HG02970 (cell line): ENCODE results near the gene SNTG2.

Experiments
- ATAC-seq: cut with Tn5 transposase; IDR thresholded peaks from one replicate; pipeline ENCODE4 v1.9.1; 2021; ENCODE audit warnings: mild to moderate bottlenecking, moderate library complexity, moderate number of reproducible peaks; ENCODE audit not compliant: unreplicated experiment, low FRiP score

SNTG2 gene

DNA sequence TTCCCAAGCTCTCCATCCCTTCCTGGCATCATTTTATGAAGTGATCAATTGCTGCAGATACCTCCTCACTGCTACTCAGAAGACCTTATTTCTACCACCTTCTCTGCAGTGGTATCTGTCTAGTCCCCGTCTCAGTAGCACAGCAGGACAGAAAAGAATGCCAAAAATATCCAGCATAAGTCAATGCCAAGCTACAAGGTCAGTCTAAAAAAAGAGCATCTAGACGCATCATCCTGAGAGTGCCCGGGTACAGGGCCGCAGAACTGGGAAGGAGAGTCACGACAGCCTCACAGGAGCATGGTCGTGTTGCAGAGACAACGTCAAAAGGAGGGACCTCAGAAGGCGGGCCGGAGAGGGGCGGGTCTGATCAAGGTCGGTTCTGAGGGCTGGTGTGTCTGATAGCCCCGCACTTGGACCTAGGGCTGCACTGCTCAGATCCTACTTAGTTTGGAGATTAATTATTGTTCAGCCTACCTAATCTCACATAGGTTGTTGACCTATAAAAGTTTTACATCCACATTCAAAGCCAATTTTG, 24.3 kb upstream of the SNTG2 start:
- no peak for ATAC-seq

DNA sequence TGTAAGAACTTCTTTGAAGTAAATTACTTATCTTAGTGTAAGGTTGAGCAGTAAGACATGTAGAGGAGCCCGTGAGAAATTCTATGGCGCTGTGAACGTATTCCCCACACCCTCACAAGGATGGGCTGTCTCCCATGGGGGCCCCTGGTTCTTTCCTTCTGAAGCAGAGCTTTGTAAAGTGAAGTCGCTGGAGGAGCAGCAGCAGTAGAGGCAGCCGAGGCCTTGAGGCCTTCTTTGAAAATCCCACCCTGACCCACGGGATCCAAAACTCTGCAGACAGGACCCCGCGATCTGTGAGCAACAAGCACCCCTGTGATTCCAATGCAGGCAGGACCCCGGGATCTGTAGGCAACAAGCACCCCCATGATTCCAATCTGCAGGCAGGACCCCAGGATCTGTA, 23.8 kb upstream of the SNTG2 start:
- no peak for ATAC-seq

DNA sequence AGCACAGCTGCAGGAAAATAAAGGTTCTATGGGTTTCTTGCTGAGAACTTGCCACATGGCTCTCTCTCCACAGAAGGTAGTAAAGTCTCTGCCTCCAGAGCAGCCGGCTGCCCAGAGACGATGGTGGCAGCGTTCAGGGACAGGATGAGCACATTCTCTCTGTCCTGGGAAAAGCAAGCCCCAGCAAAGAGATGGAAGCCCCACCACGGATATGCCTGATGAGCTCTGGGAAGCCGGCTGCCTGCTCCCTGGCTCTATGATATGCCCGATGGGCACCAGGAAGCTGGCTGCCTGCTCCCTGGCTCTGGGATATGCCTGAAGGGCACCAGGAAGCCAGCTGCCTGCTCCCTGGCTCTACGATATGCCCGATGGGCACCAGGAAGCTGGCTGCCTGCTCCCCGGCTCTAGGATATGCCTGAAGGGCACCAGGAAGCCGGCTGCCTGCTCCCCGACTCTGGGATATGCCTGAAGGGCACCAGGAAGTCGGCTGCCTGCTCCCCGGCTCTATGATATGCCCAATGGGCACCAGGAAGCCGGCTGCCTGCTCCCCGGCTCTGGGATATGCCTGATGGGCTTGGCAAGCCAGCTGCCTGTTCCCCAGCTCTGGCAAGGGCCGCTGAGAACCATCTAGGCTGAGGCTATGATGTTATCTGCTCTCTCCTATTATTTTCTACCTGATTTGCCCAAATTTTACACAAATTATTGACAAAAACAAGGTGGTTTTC, 21.5 kb upstream of the SNTG2 start:
- no peak for ATAC-seq

DNA sequence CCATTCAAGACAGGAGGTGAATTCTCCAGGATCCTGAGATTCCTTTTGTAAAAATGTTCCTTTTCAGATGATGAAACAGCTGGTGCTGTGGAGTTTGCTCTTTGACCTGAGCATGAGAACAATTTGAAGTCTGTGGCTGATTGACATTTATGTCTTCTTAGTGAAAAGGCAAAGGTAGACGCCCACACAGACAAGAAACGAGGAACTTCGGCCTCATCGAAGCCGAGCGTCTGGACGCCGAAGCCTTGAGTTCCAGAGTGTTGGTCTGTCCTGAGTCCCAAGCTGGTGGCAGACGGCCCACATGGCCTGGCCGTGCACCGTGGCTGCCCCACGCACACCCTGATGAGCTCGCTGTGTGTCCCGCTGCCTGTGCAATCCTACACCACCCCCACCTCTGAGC, 20.7 kb upstream of the SNTG2 start:
- no peak for ATAC-seq

DNA sequence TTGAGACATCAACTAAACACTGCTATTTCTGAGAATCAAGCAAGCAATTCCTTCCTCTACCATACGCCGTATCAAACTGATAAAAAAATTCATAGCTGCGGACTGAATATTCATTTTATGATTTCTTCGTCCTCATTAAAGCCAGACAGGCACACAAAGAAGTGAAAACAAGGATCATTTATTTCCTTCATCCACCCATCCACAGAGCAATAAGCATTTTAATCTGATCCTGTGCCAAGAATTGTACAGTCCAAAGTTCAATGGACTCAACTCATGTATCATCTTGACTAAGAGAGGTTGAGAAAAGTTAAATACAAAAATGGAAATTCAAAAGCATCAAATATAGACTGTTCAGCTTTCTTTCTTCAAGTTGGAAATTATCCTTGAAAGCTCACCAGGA, 19.7 kb upstream of the SNTG2 start:
- ATAC-seq, result no peak

DNA sequence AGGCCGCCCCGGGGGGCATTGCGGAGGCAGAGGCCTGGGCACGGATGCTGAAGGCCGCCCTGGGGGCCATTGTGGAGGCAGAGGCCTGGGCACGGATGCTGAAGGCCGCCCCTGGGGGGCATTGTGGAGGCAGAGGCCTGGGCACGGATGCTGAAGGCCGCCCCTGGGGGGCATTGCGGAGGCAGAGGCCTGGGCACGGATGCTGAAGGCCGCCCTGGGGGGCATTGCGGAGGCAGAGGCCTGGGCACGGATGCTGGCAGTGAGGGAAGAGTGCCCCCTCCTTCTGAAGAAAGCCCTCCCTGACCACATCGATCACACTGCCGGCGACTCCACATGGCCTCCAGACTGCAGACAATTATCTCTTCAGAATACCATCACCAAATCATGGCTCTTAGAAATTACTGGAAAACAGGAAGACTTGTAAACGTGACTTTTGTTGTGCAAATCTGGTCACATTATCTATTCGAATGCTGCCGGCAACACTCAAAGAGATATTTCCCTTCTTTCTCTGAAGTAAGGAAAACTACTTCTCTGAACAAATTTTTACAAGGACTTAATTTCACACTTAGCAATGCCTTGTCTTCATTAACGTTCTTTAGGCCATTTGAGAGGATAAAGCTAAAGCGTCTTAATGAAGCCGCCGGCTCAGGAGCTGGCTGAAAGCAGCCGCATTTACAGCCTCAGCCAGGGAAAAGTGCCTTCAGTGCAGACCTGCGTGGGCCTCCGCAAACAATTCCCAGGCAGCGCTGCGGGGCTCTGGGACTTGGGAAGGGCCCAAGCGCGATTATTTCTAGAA, 18.1 kb upstream of the SNTG2 start:
- no peak for ATAC-seq

DNA sequence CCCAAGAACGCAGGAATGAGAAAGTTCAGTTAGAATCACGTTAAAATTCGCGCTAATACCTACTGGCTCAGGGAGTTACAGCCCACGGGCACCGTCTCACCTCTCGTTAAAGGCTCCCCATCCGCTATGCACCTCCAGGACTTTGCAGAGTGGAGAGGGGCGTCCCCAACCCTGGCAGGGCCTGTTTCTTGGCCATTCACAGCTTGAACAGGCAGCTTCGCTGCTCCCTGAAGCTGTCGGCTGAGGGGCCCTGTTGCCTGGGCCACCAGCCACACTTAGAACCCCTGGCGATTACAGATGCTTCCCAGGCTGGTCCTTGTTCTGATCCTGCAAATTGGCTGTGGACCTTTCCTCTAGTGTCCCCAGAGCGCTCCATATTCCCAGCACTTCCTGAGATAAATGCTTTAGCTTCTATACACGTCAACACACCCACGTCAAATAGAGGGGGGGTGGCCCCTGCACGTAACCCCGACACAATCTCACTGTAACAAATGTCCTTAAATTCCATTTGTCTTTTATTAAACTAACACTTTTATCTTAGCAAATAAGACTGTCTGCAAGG, 16.8 kb upstream of the SNTG2 start:
- ATAC-seq, result no peak

DNA sequence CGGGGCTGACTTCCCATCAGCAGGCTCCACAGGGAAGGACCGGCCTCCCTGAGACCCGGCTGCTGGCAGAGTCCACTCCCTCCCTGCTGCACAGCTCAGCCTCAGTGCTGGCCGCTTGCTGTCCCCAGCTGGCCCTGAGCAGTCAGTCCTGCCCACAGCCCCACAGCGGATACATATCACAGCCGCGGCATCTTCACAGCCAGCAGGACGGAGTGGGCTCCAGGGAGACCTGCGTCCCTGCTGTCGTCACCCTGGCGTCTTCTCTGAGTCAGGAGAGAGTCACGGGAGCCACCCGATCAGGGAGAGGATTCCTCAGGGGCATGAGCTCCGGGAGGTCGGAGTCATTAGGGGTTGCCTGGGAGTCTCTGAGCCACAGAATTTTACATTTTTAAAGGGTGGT, 13.1 kb upstream of the SNTG2 start:
- ATAC-seq, result no peak

DNA sequence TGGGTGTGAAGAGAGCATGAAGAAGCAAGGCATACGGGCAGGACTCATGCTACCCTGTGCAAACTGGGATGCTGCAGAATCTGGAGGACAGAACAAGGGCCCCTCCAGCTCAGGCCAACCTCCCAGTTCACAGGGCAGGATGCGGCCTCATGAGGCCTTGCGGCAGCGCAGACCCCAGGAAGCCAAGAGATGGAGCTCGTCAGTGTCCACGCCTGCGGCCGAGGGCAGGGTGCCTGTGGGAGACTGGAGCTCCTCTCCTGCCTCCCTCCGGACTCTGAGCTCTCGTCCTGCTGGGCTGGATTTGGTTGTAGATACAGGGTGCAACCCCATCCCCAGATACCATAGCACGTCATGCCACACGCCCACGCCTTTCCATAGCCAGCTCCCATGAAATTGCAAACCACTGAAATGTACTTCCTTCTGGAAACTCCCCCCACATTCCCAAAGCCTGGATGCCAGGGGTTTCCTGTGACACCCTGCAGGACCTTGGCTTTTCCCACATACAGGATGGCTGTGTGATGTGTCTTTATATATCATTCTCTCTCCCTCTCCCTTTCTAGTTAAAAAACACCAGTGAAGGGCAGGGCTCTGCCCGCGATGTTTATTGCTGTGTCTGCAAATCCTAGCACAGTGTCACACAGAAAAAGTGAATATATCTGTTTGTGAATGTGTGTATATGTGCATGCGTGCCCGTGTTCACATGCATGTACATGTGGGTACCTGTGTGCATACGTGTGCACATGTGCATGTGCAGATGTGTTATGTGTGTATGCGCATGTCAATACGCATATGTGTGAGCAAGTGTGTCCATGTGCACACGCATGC, 12.3 kb upstream of the SNTG2 start:
- no peak for ATAC-seq

DNA sequence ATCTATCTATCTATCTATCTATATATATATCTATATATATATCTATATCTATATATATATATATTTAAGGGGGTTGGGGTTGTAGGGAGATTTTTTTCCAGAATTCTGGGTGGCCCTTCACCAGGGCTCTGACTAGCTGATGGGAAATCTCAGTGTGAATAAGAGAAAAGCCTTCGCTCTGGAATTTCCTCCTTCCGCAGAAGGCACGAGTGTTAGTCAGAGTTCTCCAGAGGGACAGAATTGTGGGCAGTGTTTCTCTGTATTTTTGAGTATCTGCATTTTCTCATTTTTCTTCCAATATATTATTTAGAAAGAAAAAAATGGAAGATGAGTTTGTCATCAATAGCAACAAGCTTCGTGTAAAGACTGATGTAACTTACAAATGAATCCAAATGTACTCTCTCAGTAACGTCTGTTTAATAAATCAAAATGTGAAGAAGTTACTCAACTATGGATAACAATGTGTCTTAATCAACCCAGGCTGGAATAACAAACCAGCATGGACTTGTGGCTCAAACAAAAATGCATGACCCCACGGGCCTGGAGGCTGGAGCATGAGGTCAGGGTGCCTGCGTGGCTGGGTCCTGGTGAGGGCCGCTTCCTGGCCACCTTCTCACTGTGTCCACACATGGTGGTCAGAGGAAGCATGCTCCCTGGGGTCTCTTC, 10.6 kb upstream of the SNTG2 start:
- no peak for ATAC-seq

DNA sequence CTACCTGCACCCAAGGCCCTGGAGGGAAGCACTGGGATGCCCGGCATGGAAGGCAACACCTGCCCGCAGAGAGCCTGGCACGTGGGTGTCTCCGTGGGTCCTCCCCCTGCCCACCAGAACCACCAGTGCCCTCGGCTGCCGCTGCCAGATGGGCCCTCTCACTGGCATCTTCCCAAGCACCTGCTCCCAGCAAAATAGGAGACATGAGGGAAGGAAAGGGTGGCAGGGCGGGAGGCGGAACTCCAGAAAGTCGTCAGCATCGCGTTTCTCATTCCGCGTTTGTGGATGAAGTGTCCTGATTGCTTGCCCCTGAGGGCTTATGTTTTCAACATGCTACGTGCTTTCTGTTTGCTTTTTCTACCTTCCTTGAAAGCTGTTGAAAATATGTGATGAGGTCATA, 8.8 kb upstream of the SNTG2 start:
- no peak for ATAC-seq

DNA sequence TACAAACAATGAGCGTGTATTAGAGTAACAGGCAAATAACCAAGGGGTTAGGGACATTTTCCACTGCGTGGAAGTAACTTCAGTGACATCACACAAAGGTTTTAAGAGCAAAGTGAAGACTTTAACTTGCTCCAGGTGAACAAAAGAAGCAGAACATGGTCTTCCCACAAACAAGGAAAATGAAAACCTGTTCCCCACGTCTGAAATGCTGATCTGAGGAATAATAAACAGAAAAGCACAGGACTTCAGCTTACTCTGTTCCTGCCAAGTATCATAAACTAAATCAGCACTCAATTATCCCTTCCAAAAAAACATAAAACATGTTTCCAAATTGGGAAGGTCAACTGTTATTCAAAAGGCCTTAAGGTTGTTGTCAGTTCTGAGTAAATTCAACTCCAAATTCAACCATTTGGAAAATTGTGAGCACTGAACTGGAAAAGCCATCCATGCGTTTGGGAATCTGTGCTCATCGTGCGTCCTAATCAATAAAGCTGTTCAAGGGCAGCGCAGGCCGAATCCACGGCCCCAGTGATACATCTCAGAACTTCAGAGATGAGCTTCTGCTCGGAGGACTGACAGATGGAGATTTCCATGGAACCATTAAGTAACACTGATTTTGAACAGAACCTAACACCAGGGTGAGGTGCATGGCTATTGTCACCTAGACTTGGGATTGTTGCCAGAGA, 7.7 kb upstream of the SNTG2 start:
- ATAC-seq, result no peak

DNA sequence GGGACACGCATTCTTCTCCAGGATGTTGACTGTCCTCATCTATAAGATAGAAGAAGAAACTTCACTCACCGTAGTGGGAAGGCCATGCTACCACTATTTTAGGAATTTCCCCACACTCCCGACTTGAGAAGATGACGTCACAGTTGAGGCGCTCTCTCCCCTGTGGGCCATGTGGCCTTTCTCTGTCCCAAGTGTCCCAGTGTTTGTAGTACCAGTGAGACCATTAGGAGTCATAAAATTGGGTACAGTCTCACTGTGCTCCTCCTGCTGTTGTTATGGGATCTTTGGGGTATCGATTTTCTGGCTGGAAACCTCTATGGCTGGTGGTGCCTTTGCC, 7.2 kb upstream of the SNTG2 start:
- no peak for ATAC-seq

DNA sequence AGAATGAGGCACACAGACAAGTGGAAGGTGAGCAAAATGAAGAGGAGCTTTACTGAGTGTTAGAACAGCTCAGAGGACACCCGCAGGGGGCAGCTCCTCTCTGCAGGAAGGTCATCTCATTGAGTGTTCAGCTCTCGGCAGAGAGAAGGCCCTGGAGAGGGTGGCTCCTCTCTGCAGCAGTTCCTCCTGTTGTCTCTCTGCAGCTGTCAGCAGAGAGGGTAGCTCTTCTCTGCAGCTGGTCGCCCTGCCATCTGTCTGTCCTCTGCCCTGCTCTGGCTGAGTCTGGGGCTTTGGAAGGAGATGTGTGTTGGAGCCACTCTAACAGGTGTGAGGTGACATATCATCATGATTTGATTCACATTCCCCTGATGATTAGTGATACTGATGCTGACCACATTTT, 6.8 kb upstream of the SNTG2 start:
- no peak for ATAC-seq

DNA sequence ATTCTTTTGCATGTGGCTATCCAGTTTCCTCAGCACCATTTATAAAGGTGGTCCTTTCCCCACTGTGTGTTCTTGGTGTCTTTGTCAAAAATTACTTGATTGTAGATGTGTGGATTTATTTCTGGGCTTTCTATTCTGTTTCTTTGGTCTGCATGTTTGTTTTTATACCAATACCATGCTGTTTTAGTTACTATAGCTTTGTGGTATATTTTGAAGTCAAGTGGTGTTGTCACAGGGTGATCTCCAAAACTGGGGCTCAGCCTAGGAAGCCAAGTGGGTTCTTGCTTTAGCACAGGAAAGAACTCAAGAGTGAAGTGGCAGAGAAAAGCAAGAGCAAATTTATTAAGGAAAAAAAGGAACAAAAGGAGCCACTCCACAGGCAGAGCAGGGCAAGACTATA, 6.0 kb upstream of the SNTG2 start:
- ATAC-seq, result no peak

DNA sequence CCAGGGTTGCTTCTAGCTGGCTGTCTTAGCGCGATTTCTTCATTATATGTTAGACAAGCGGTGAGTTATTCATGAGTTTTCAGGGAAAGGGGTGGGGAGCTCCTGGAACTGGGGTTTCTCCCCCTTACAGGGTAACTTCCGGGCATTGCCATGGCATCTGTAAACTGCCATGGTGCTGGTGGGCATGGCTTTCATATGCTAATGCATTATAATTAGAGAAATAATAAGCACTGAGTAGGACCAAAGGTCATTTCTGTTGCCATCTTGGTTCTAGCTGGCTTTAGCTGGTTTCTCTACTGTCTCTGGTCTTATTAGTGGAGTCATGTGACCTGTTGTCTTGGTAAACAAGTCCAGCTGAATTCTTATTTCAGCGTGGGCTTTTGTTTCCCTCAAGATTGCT, 5.5 kb upstream of the SNTG2 start:
- no peak for ATAC-seq

DNA sequence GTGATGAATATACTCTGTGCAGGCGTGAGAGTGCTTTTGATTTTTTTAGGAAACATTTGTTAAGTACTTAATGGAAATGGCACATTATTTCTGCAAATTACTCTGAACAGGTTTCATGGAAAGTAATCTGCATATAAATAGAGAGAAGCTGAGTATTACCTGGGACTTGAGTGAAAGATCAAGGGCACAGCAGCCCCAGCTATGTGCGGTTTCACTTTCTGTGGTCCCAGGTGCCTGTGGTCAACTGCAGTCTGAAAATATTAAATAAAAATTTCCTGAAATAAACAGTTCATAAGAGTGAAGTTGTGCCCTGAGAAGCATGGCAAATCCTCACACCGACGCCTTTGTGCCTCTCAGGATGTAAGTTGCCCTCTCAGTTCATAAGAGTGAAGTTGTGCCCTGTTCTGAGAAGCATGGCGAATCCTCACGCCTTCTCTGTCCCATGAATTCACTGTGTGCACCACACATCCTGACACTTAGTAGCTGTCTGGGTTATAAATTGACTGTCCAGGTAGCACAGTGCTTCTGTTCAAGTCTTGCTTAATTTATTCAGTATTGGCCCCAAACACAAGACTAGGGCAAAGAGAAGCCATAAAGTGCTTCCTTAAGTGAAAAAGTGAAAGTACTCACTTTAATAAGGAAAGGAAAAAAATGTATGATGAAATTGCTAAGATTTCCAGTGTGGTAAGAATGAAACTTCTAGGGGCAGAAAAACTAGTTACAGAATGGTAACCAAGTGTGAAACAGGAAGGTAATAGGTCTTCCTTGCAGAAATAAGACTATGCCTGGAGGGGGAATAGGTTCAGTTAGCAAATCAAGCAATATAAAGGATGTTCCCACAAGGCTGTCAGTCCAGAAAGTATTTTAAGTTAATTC, 4.3 kb upstream of the SNTG2 start:
- ATAC-seq, result no peak

DNA sequence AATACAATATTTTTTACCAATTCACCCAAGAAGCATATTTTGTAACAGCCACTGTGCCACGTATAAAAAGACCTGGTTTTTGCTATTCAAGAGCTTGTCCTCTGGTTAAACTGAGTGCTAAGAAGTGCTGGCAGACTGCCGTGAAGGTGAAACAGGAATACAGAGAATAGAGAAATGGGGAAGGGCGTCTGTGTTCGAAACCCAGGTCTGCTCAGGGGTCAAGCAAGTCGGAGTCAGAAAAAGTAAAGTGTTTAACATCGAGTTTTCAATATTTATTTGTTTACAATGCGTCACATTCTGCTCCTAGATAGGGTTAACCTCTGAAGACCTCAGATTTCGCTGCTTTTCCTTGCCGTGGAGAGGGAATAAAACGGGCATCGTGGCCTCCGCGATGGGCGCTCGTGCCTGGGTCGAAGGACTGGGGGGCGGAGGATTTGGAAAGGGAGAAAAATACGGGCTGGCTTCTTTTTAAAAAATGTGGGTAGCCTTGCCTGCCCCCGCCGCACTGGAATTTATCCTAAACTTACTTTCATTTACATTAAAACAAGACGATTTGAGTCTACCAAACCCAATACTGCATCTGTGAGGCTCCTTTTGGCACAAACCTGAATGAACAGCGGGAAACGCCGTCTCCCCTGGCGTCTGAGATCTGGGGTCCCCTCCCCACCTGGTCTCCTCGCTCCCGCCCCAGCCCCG, 1.1 kb upstream of the SNTG2 start:
- no peak for ATAC-seq
